ENCODE measurements around the gene MT1E.
"Not testable (repeated sequence)": the region's sequence is repeated elsewhere in the genome, so short reads cannot be mapped to it uniquely, and the experiment has no call there.

MT1E gene

GRCh38 chr16:56607109-56607618 lies 18.4 kb upstream of the MT1E start:
- DNase-seq = no peak

GRCh38 chr16:56607675-56608042 lies 17.9 kb upstream of the MT1E start:
- DNase-seq = no peak

- peak; percentile 95 for DNase-seq
These were observed 17.3 kb upstream of the MT1E start, which contains the start of gene MT2A for GRCh38 chr16:56608043-56608875. TSS of gene MT2A (plus strand) at chr16:56608584. CDS start at chr16:56608656, 72 bp downstream.

GRCh38 chr16:56608876-56609462 lies 16.6 kb upstream of the MT1E start:
- peak; percentile 26 for DNase-seq

GRCh38 chr16:56609463-56609921 lies 16.1 kb upstream of the MT1E start:
- peak; percentile 88 for DNase-seq

GRCh38 chr16:56610017-56610608 lies 15.5 kb upstream of the MT1E start:
- DNase-seq = peak; percentile 88

GRCh38 chr16:56610609-56611111 lies 14.9 kb upstream of the MT1E start:
- no peak for DNase-seq

- DNase-seq = peak; percentile 28
These were observed 14.2 kb upstream of the MT1E start for GRCh38 chr16:56611281-56611833.

GRCh38 chr16:56613706-56614105 lies 11.9 kb upstream of the MT1E start:
- no peak for DNase-seq

GRCh38 chr16:56614549-56614991 lies 11.0 kb upstream of the MT1E start:
- peak; percentile 52 for DNase-seq

GRCh38 chr16:56615353-56615752 lies 10.2 kb upstream of the MT1E start:
- no peak for DNase-seq

- no peak for DNase-seq
These were observed 8.9 kb upstream of the MT1E start for GRCh38 chr16:56616608-56617211.

GRCh38 chr16:56617212-56618085 lies 8.1 kb upstream of the MT1E start:
- peak; percentile 84 for DNase-seq

GRCh38 chr16:56618138-56618537 lies 7.4 kb upstream of the MT1E start:
- DNase-seq = no peak

GRCh38 chr16:56620339-56620897 lies 5.2 kb upstream of the MT1E start:
- DNase-seq = no peak

- not testable (repeated sequence) for DNase-seq
These were observed 3.7 kb upstream of the MT1E start for GRCh38 chr16:56621665-56622445.

- not testable (repeated sequence) for DNase-seq
These were observed 2.4 kb upstream of the MT1E start for GRCh38 chr16:56623184-56623583.

- DNase-seq = no peak
These were observed 1.9 kb upstream of the MT1E start for GRCh38 chr16:56623637-56624036.

GRCh38 chr16:56625943-56626654 lies 518 bp downstream of the MT1E start:
- DNase-seq = no peak

GRCh38 chr16:56626685-56627084 lies 1.1 kb downstream of the MT1E start:
- no peak for DNase-seq
